GM19324 (cell line): ENCODE data around the gene FBXW7.

ENCODE experiments used
- ATAC-seq: cut with Tn5 transposase; IDR thresholded peaks from one replicate; pipeline ENCODE4 v1.9.1; 2021; ENCODE audit warnings: mild to moderate bottlenecking, moderate library complexity; ENCODE audit not compliant: unreplicated experiment, low FRiP score

Gene FBXW7

DNA sequence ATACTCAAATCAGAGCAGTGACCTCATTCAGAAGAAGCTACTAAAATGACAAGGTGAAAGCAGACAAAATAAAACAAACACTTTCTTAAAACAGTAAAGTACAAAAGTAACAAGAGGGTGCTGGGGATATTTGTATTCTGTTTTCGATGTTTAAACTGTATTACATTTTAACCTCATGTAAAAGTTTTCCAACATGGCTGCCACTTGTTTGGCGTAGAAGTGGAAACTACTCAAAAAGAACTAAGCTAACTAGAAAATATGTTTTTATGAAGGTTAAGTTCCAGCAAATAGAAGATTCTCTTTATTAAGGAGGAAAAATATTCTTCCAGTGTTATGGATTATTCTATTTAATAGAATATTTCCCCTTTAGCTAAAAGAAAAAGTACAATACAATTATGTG, 155.0 kb downstream of the FBXW7 start:
- ATAC-seq: no peak

DNA sequence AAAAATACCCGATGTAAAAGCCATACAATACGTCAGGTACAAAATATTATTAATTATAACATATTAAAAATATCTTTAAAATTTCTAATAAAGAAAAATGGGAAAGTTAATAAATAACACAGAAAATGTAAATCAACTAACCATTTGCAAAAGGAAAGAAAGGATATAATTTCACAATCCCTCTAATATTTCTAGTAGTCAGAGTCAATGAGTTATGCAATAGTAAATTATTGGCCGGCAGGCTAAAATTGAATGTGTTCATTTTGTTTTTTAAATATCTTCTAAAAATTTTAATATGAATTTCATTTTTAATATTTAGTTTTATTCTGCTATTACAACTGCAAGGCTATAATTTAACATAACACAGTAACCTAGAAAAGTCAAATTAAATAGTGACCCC, 155.7 kb downstream of the FBXW7 start:
- no peak for ATAC-seq

DNA sequence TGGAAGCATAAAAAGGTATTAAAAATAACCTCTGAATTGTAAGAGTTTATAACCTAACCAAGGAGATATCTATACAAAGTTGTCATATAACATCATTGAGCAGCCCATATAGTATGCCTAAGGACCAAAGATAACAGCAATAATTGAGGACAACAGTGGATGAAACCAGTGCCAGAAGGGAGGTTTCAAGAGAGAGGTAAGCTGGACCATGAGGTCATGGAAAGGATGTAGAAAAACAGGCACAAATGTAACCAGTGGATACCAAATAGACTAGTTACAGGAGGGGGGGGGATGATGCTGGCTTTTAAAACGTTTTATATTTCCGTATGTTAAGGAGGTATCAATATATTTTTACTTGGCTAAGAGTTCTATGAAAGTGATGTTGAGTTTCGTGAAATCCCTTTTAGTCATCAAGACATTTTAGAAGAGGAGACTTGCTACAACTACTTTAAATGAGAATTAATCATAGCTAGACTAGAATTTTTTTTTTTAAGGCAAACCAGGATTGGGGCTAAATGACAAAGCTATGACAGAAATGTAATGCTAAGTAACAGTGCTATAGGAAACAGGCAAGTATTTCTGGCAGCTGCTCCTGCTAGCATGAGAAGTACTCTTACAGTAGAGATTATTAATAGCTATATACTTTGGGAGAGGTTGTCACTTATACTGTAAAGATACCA, 161.1 kb downstream of the FBXW7 start:
- no peak for ATAC-seq

DNA sequence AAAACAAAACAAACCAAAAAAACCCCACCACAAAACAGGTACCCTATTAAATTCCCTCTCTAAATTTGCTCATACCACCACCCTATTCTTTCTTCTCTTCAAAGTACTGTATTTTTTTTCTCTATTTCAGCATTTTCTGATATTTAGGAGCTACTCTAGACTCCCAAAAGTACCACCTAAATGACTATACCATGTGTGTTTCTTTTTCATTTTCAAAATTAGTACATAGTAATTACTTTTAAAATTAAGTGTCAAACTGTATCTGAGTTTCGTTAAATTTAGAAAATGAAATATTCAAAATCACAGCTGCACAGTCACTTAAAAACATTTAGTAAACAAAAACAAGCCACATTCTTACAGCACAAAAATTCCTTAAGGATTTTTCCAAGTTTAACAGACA, 161.7 kb downstream of the FBXW7 start:
- no peak for ATAC-seq

DNA sequence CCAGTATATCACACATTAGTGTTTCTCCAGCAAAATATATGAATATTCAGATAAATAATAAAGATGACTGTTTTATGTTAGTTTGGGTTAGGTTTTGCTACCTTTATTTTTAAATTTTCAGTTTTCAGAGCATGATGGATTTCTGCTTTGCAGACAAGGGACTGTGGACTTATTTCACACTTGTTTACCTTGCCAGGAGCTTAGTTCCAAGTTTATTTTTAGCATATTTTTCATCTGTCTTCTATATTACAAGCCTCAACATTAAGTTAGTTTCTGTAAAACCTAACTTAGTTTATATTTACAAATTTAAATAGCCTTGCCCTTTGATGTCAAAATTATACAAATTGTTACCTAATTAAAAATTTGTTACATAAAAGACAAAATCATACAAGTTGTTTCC, 163.4 kb downstream of the FBXW7 start:
- ATAC-seq: no peak

DNA sequence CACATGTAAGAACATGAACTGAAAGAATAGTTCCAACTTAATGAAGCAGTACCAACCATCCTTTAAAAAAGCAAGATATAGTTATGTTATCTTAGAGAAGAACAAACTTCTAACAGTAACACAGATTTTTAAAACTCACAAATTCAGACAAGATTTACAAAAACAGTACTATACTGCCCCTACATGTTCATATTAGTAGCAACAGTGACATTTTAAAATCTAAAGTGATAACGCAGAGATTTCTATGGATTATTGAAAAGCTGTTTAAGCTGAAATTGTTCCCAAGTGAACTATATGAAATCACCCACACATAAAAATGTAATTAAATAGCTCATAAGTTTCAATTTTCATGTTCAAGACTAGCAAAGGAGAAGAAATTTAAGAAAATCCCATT, 166.0 kb downstream of the FBXW7 start:
- ATAC-seq: no peak

DNA sequence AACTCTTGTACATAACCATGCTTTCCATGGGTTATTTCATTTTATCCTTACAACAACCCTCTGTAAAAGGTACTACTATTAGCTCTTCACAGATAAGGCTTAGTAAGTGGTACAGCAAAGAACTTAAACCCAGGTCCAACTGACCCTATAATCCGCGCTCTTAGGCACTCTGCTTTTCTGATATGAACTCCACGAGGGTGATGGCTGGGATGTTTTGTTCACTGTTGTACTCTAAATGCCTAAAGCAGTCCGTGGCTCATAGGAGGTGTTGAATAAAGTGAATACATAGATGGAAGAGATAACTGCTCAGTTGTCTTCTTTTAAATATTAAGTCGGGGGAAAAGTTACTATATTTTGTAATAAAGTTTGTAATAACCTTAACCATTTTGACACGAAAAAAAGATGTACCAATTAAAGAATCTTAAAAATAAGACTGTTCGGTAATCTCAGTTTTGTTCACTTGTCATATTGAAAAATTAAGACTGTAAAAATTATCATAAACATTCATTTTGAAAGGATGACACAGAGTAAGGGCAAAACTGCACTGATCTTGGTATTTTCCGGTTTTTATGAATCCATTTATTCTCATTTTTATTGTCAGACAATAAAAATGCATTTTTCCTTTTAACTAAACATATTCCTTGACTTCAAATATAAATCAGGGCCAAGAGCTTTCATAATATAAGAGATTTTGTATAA, 166.5 kb downstream of the FBXW7 start:
- ATAC-seq: no peak

DNA sequence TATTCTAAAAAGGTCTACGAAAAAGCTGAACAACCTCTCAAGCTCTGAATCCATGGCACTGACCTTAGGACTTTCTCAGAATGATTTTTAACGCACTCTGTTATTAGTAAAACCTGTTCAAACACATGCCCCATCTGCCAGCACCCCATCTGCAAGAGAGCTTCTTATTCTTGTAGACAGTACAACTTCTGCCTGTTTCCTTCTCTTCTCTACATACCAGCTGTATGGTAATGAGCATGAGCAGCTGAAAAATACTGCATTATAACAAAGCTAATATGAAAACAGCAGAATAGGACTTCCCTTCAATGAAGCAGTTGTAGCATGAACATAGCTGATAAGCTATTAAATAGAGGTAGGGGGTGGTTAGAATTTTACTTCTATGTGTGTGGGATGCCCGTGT, 167.9 kb downstream of the FBXW7 start:
- no peak for ATAC-seq

DNA sequence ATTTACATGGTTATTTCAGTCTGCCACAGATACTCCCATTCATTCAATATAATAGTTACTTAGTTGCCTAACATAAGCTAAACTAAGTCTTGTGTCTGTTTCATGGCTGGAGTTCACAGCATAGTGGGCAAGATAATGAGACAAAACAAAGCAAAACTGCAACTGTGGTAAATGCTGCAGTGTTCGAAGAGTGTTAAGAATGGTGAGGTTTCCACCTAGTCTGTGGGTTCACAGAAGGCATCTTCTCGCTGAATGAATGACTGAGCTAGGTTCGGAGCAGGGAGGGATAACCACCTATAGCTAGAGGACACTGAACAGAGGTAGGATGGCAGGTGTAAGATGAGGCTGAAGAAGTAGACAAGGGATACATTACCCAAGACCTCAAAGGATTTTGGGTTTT, 171.0 kb downstream of the FBXW7 start:
- ATAC-seq: no peak

DNA sequence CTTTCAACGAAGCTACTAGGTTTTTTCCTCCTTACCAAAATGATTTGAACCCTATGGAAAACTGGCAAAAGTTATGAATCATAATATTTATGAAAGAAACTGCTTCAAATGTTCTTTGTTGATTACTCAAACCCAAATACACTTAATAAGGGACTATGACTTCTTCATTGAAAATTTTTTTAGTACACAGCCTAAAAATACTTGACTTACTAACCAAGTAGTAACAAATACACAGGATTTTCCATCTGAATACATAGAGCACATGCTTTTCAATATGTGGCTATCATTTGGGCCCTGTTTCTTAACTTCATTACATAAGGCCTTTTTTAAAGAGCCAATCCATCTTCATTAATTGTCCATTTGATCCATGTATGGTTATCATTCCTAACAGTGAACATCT, 171.5 kb downstream of the FBXW7 start:
- no peak for ATAC-seq

DNA sequence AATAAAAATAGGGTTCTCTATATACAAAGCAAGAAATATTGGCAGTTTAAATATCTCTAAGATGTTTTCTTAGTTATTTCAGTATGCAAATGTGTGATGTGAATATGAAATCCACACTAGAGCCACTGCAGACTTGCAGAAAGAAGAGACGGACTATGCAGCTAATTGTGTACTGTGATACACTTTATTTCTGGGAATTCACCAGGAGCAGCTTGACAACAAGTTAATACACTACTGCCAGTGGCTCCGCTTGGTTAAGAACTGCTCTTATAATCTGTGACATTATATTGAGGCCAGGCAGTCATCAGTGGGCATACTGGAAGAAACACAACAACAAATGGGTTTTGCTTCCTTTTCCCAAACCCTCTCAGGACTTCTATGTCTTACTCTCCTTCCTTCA, 172.0 kb downstream of the FBXW7 start:
- no peak for ATAC-seq

DNA sequence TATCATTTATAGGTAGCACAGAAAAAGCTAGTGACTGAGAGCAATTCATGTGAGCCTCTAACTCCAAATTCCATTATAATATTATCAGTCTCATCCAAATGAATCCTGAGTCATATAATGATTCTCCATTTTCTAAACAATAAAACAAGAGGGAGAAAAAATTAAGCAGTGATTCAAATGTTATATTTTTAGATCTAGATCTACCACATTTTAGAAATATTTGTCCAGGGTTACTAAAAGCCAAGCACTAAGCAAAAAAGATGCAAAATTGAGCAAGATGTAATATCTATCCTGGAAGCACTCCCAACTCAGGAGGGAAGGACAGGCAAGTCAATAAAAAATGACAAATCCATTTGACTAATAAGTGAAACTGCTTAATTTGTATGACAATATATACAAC, 172.8 kb downstream of the FBXW7 start:
- no peak for ATAC-seq

DNA sequence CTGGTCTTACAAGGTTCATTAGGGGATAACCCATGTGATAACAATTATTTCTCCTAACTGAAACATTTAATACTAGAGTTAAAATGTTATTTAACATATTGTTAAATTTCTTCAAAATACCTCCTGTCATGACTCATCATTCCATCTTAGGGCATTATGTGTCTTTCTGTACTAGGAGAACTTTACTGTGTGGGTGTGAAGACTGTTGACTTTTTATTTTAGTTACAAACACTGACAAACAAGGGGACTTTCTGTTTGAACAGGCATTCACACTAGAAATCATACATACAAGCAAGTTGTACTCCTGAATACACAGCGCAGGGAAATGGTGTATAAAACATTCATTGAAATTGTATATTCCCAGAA, 175.9 kb downstream of the FBXW7 start:
- ATAC-seq: no peak

DNA sequence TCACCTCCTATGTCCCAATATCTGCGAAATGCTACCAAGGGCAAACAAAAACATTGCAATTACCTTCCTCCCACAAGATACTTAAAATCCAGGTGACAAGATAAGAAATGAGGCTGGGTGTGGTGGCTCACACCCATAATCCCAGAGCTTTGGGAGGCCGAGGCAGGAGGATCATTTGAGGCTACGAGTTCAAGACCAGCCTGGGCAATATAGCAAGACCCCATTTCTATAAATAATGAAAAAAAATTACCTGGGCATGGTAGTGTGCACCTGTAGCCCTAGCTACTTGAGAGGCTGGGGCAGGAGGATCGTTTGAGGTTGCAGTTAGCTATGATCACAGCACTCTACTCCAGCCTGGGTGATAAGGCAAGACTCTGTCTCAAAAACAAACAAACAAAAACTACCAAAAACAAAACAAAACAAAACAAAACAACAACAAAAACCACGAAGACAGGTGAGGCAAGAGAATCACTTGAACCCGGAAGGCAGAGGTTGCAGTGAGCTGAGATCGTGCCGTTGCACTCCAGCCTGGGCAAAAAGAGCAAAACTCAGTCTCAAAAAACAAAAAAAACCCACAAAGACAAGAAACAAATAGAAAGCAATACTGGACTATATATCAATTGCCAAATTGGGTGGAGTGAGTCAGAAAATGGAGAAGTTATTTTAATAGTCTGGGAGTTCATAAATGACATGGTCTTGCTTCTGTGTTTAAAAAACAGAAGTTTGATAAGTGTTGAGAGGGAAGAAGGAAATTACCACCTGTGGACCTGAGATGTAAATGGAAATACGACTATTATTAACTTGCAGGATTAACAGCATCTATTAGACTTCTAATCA, 176.5 kb downstream of the FBXW7 start:
- no peak for ATAC-seq

DNA sequence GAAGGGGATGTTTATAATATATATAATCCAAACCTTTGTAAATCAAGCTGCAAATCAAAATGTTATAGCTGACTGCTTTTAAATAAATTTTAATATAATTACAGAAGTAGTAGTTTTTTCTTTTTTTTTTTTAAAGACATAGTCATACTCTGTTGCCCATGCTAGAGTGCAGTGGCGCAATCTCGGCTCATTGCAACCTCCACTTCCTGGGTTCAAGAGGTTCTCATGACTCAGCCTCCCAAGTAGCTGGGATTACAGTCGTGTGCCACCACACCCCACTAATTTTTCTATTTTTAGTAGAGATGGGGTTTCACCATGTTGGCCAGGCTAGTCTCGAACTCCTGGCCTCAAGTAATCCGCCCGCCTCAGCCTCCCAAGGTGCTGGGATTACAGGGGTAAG, 178.7 kb downstream of the FBXW7 start:
- no peak for ATAC-seq

DNA sequence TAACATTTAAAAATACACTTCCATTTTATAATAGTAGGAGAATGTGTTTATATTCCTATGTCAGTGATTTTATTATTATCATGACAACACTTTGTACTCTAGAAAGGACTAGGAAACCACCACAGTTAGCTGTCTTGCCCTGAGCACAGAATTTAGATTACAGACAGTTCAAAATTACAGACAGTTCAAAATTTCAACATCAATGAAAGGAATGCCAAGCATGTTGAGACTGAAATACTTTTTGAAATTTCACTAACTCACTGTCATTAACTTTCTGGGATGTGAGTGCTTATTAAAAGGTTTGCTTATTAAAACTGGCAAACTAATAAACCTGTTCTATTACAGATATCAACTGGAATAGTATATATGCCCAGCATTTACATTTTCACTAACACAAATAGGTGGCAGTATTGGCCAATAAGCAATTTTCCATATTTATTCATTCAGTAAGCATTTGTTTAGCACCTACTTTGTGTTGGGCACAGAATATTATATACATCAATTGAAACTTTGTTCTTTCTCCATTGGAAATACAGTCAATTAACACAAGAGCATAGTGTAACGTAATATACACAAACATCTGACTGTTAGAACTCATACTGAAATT, 179.4 kb downstream of the FBXW7 start:
- ATAC-seq: no peak

DNA sequence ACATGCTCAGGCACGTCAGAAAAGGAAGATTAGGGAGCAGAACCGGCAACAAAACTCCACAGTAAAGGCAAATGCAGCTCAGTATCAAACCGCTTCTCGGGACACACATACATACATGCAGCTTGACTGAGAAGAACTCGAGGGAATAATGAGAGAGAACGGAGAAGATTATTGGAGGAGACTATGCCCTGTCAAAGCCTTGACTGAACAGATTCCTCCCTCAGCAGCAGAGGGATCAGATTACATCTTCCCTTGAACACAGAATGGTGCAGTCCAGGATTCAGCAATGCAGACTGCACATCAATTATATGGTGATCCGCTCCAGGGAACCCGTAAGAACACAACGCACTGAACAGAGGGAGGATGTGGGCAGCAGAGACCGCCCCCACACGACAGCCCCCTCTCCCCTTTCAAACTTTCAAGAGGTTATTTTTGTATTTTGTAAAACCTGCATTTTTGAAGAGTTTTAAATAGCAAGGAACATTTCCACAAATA, 183.2 kb downstream of the FBXW7 start:
- no peak for ATAC-seq

DNA sequence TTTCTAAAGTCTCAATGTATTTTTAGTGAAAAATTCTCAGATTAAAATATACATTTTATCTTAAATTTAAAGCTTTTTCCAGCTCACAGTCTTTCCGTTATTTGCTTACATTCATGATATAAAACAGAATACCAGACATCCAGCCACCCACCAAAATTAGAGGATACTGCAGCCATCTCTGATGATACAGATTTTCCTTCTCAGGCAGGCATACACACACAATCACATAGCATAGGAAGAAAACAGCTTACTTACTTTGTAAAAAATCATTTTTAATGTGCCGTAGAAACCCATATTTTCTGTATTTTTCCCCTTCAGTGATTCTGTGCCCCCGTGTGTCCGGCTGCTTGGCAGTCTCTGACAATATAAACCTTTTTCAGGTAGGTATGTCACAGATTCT, 183.7 kb downstream of the FBXW7 start:
- ATAC-seq: no peak

DNA sequence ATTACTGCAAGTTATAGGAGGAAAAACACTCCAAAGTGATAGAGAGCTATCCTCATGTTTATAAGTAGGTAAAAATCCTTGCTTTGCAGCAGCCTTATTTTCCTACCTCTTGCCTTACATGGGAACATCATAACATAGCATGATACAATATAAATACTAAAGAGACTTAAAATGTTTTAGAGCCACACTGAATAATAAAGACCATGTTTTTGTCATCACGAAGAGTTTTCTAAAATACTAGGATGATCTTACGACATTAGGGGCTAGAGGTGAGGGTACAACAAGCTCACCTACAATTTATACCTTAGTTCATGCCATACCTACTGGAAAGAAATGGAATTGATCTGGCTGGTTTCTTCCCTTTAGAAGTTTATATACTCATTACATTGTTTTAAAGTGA, 184.8 kb downstream of the FBXW7 start:
- ATAC-seq: no peak

DNA sequence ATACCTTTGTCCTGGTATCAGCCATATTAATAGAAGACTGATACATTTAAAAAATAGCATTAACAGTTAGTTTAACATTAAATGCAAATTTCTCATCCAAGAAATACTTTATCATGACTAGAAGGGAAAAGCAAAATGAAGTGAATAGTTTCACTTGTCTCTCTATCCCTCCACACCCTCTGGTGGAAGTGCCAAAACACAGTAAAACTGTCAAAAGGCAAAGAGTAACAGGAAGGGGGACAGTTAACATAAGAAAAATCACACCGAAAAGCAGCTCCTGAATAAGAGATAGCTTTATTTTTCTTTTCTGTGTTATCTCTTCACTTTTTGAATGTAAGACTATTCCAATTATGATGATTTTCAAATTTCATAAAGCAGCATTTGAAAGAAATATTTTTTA, 187.2 kb downstream of the FBXW7 start:
- no peak for ATAC-seq

DNA sequence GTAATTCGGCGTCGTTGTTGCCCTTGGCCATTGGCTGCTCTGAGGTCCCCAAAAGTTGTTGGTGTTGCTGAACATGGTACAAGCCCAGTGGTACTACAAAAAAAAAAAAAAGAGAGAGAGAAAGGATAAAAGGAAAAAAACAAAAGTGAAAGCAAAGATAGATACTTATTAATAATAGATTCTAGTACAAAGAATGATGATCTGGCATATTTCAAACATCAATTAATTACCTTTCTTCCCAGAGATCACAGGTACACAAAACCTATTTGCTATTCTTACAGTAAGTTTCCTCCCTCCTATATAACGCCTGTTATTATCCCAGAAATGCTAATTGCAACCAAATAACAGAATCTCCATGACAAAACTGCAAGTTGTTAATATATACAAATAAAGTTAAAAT, 188.9 kb downstream of the FBXW7 start:
- ATAC-seq: no peak
